Neural progenitor cell (in vitro differentiated cells): ENCODE measurements around the gene ZNRF4. TPM values are rescaled to one million over a fixed set of nuclear protein-coding genes. Genes with fewer than 3 reads are reported as not detected.

Experiments
- DNase-seq: peaks from one replicate; pipeline ENCODE4 v3.0.0-alpha.2; 2016; ENCODE audit warnings: low spot score
- H2AFZ ChIP-seq: fragments of 200-600 bp; sonication (generic); replicated peaks from 2 replicates; pipeline ENCODE4 v1.6.1; 2016; ENCODE audit warnings: antibody characterized with exemption
- H3F3A ChIP-seq: fragments of 200-600 bp; sonication (generic); 2 replicates; pipeline ENCODE4 v1.6.1; 2016; ENCODE audit warnings: antibody characterized with exemption, low read depth
- H3K27ac ChIP-seq: fragments of 200-600 bp; sonication (generic); 2 replicates; pipeline ENCODE4 v1.5.1; 2016; ENCODE audit warnings: mild to moderate bottlenecking
- H3K27me3 ChIP-seq: fragments of 200-600 bp; sonication (generic); 2 replicates; pipeline ENCODE4 v1.6.1; 2016; ENCODE audit warnings: mild to moderate bottlenecking, moderate library complexity
- H3K36me3 ChIP-seq: fragments of 200-600 bp; sonication (generic); 2 replicates; pipeline ENCODE4 v1.5.1; 2016
- H3K4me1 ChIP-seq: fragments of 200-600 bp; sonication (generic); 2 replicates; pipeline ENCODE4 v1.6.1; 2016; ENCODE audit warnings: mixed run types
- H3K4me2 ChIP-seq: fragments of 200-600 bp; sonication (generic); 2 replicates; pipeline ENCODE4 v1.6.1; 2016
- H3K4me3 ChIP-seq: fragments of 200-600 bp; sonication (generic); 2 replicates; pipeline ENCODE4 v1.5.1; 2016
- H3K79me2 ChIP-seq: fragments of 200-600 bp; sonication (generic); 2 replicates; pipeline ENCODE4 v1.6.1; 2016; ENCODE audit warnings: low read depth
- H3K9ac ChIP-seq: fragments of 200-600 bp; sonication (generic); 2 replicates; pipeline ENCODE4 v1.6.1; 2016
- H3K9me3 ChIP-seq: fragments of 200-600 bp; sonication (generic); 2 replicates; pipeline ENCODE4 v1.5.1; 2016; ENCODE audit warnings: low read depth
- H4K20me1 ChIP-seq: fragments of 200-600 bp; sonication (generic); 2 replicates; pipeline ENCODE4 v1.6.1; 2016; ENCODE audit warnings: low read depth
- H3K27ac Mint-ChIP-seq: 3 replicates; pipeline ENCODE4 v1.8.0; 2021; ENCODE audit warnings: mixed read lengths
- H3K27me3 Mint-ChIP-seq: 2 replicates; pipeline ENCODE4 v1.8.0; 2022; ENCODE audit warnings: low read depth, mild to moderate bottlenecking, inconsistent platforms, moderate library complexity, mixed read lengths; ENCODE audit not compliant: insufficient read depth
- H3K36me3 Mint-ChIP-seq: 3 replicates; pipeline ENCODE4 v1.8.0; 2021; ENCODE audit warnings: mixed read lengths
- H3K4me1 Mint-ChIP-seq: 3 replicates; pipeline ENCODE4 v1.8.0; 2021; ENCODE audit warnings: mixed read lengths
- H3K4me3 Mint-ChIP-seq: 3 replicates; pipeline ENCODE4 v1.8.0; 2021; ENCODE audit warnings: mild to moderate bottlenecking, moderate library complexity, mixed read lengths
- H3K9me3 Mint-ChIP-seq: 3 replicates; pipeline ENCODE4 v1.8.0; 2020; ENCODE audit warnings: mixed read lengths
- CTCF ChIP-seq: fragments of 200-600 bp; sonication (generic); IDR thresholded peaks from 2 replicates; pipeline ENCODE4 v1.5.1; 2017; ENCODE audit warnings: antibody characterized with exemption, mild to moderate bottlenecking
- EZH2 ChIP-seq: fragments of 200-600 bp; sonication (generic); IDR thresholded peaks from 2 replicates; pipeline ENCODE4 v1.6.1; 2017; ENCODE audit warnings: antibody characterized with exemption, mild to moderate bottlenecking, moderate library complexity
- EZH2phosphoT487 ChIP-seq: fragments of 200-600 bp; sonication (generic); IDR thresholded peaks from 2 replicates; pipeline ENCODE4 v1.6.1; 2017; ENCODE audit warnings: antibody characterized with exemption
- total RNA-seq: library from RNA; depleted of rRNA; stranded (reverse); fragments of >200 nt; gene quantifications from 2 replicates; pipeline ENCODE4 v1.2.3, GENCODE V29; 2015; ENCODE audit warnings: low replicate concordance

The ZNRF4 gene
- total RNA-seq, 1 donor from 2014 or later = not detected

DNA sequence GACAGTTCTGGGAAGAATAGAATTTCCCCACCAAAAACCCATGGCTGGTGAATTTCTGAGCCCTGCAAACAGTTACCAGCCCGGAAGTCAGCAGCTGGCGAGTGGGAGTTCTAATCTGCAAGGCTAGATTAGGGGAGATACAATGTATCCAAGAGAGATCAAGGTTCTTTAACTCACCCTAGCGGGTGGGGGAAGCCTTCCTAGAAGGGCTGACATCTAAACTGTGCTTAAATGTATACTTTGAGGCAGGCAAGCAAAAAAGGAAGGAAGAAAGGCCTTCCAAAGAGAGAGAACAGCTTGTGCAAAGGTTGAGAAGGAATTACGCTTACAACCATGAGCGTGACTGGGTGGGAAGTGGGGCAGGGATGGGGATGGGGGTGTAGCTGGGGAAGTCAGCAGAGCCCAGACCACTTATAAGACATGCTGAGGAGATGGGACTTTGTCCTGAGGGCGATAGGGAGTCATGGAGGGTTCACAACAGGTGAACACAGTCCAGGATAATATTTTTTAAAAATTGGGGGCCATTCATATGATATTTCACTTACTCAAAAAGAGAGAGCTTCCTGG is 20.8 kb upstream of the ZNRF4 start:
- H3K27ac Mint-ChIP-seq = no peak overlapping the region
- H3K9me3 Mint-ChIP-seq = peaks cover 9% of the 10 kb centered on the region
- H3K36me3 Mint-ChIP-seq = no peaks in the 10 kb centered on the region
- H3K4me3 Mint-ChIP-seq = peak overlapping the region; percentile 67
- Histone ChIP-seq H3K79me2 (no peaks in the 10 kb centered on the region), H3K9me3 (no peaks in the 10 kb centered on the region), H3K9ac (no peak overlapping the region), H3K4me1 (no peaks in the 10 kb centered on the region), H3K4me2 (no peak overlapping the region), H3K27ac (no peak overlapping the region), H4K20me1 (no peaks in the 10 kb centered on the region), H3F3A (peaks cover 12% of the 10 kb centered on the region), H3K36me3 (no peaks in the 10 kb centered on the region), H2AFZ (peak overlapping the region; percentile 17), H3K27me3 (peaks cover 16% of the 10 kb centered on the region), H3K4me3 (no peak overlapping the region)
- no peak for DNase-seq
- peaks cover 39% of the 10 kb centered on the region for H3K4me1 Mint-ChIP-seq
- H3K27me3 Mint-ChIP-seq = peaks cover 18% of the 10 kb centered on the region
- TF ChIP-seq EZH2 (no peak), CTCF (no peak), EZH2phosphoT487 (no peak)

- Mint-ChIP-seq H3K9me3 (peaks cover 9% of the 10 kb centered on the region), H3K4me3 (peak overlapping the region; percentile 75), H3K36me3 (no peaks in the 10 kb centered on the region), H3K27ac (peak overlapping the region; percentile 83), H3K4me1 (peaks cover 37% of the 10 kb centered on the region), H3K27me3 (peaks cover 17% of the 10 kb centered on the region)
- Histone ChIP-seq H3K36me3 (no peaks in the 10 kb centered on the region), H3K4me3 (no peak overlapping the region), H2AFZ (no peak overlapping the region), H3K4me1 (no peaks in the 10 kb centered on the region), H3F3A (peaks cover 12% of the 10 kb centered on the region), H3K9ac (no peak overlapping the region), H3K9me3 (no peaks in the 10 kb centered on the region), H3K27ac (no peak overlapping the region), H3K79me2 (no peaks in the 10 kb centered on the region), H4K20me1 (no peaks in the 10 kb centered on the region), H3K27me3 (peaks cover 16% of the 10 kb centered on the region), H3K4me2 (no peak overlapping the region)
- no peak for DNase-seq
- no peak for TF ChIP-seq EZH2phosphoT487
- no peak for TF ChIP-seq CTCF
- no peak for TF ChIP-seq EZH2
Measured at GRCh38 chr19:5434970-5435641, 20.1 kb upstream of the ZNRF4 start.

- no peak overlapping the region for H2AFZ ChIP-seq
- H3K9me3 Mint-ChIP-seq = peaks cover 9% of the 10 kb centered on the region
- peaks cover 16% of the 10 kb centered on the region for H3K27me3 ChIP-seq
- H3K4me3 Mint-ChIP-seq = peak overlapping the region; percentile 80
- peak overlapping the region; percentile 83 for H3K27ac Mint-ChIP-seq
- no peaks in the 10 kb centered on the region for H4K20me1 ChIP-seq
- H3K79me2 ChIP-seq = no peaks in the 10 kb centered on the region
- peaks cover 15% of the 10 kb centered on the region for H3K27me3 Mint-ChIP-seq
- DNase-seq = no peak
- H3K36me3 Mint-ChIP-seq = no peaks in the 10 kb centered on the region
- no peaks in the 10 kb centered on the region for H3K4me1 ChIP-seq
- TF ChIP-seq EZH2phosphoT487 (no peak), CTCF (no peak), EZH2 (no peak)
- peaks cover 12% of the 10 kb centered on the region for H3F3A ChIP-seq
- no peaks in the 10 kb centered on the region for H3K9me3 ChIP-seq
- H3K4me1 Mint-ChIP-seq = peaks cover 34% of the 10 kb centered on the region
- peak overlapping the region; percentile 84 for H3K4me2 ChIP-seq
- peak overlapping the region; percentile 57 for H3K4me3 ChIP-seq
- H3K36me3 ChIP-seq = no peaks in the 10 kb centered on the region
- H3K9ac ChIP-seq = no peak overlapping the region
- H3K27ac ChIP-seq = no peak overlapping the region
Measured at GRCh38 chr19:5435642-5436017, 19.6 kb upstream of the ZNRF4 start.
